Neutrophil (primary cell): ENCODE data around the gene PACSIN1.

ENCODE experiments used
- H3K27ac ChIP-seq: fragments of 200-600 bp; sonication (generic); 2 replicates; pipeline ENCODE4 v1.5.1; 2016; ENCODE audit warnings: mild to moderate bottlenecking, moderate library complexity
- H3K27me3 ChIP-seq: fragments of 200-600 bp; sonication (generic); 2 replicates; pipeline ENCODE4 v1.6.0; 2016; ENCODE audit warnings: mild to moderate bottlenecking
- H3K36me3 ChIP-seq: fragments of 200-600 bp; sonication (generic); 2 replicates; pipeline ENCODE4 v1.5.1; 2017
- H3K4me1 ChIP-seq, 2 experiments: fragments of 200-600 bp in 1 of 2; sonication (generic) in 1 of 2; 1 replicate in 1 of 2; 2 replicates in 1 of 2; pipeline versions ENCODE4 v1.5.1 to v1.6.1; 2013 to 2016; ENCODE audit warnings: low read depth in 1 of 2, low read length in 1 of 2, mild to moderate bottlenecking in 1 of 2, moderate library complexity in 1 of 2; ENCODE audit not compliant: control insufficient read depth in 1 of 2, insufficient read depth in 1 of 2
- H3K4me3 ChIP-seq, 2 experiments: fragments of 200-600 bp in 1 of 2; sonication (generic) in 1 of 2; 1 replicate in 1 of 2; 2 replicates in 1 of 2; pipeline ENCODE4 v1.5.1; 2013 to 2016; ENCODE audit warnings: low read depth in 1 of 2, low read length in 1 of 2, mild to moderate bottlenecking in 1 of 2, moderate library complexity in 1 of 2
- H3K9me3 ChIP-seq: fragments of 200-600 bp; sonication (generic); 2 replicates; pipeline ENCODE4 v1.5.1; 2016
- CTCF ChIP-seq: fragments of 200-600 bp; sonication (generic); IDR thresholded peaks from 2 replicates; pipeline ENCODE4 v1.5.1; 2016; ENCODE audit warnings: antibody characterized with exemption

Gene PACSIN1

GRCh38 chr6:34451192-34451591 is 14.7 kb upstream of the PACSIN1 start:
- no peak for TF ChIP-seq CTCF
- H3K27ac ChIP-seq, result no peak overlapping the region
- no peaks in the 10 kb centered on the region for H3K4me1 ChIP-seq
- no peaks in the 10 kb centered on the region for H3K9me3 ChIP-seq
- no peaks in the 10 kb centered on the region for H3K36me3 ChIP-seq
- no peaks in the 10 kb centered on the region for H3K27me3 ChIP-seq
- H3K4me3 ChIP-seq, result no peak overlapping the region

GRCh38 chr6:34455831-34456230 is 10.0 kb upstream of the PACSIN1 start:
- Histone ChIP-seq H3K4me1 (no peaks in the 10 kb centered on the region), H3K9me3 (no peaks in the 10 kb centered on the region), H3K27me3 (no peaks in the 10 kb centered on the region), H3K27ac (no peak overlapping the region), H3K4me3 (no peak overlapping the region), H3K36me3 (no peaks in the 10 kb centered on the region)
- TF ChIP-seq CTCF, result no peak

- Histone ChIP-seq H3K27ac (no peak overlapping the region), H3K27me3 (peaks cover 6% of the 10 kb centered on the region), H3K36me3 (no peaks in the 10 kb centered on the region), H3K4me3 (no peak overlapping the region), H3K9me3 (no peaks in the 10 kb centered on the region), H3K4me1 (no peaks in the 10 kb centered on the region)
- no peak for TF ChIP-seq CTCF
These were observed 8.5 kb upstream of the PACSIN1 start for GRCh38 chr6:34457382-34457741.

GRCh38 chr6:34457742-34458735 is 7.8 kb upstream of the PACSIN1 start:
- Histone ChIP-seq H3K4me3 (no peak overlapping the region), H3K4me1 (no peaks in the 10 kb centered on the region), H3K9me3 (no peaks in the 10 kb centered on the region), H3K36me3 (no peaks in the 10 kb centered on the region), H3K27me3 (peaks cover 12% of the 10 kb centered on the region), H3K27ac (no peak overlapping the region)
- TF ChIP-seq CTCF, result no peak

- H3K27ac ChIP-seq, result no peak overlapping the region
- H3K4me1 ChIP-seq, result no peaks in the 10 kb centered on the region
- H3K27me3 ChIP-seq, result peaks cover 32% of the 10 kb centered on the region
- peak; percentile 23 for TF ChIP-seq CTCF
- no peaks in the 10 kb centered on the region for H3K36me3 ChIP-seq
- no peaks in the 10 kb centered on the region for H3K9me3 ChIP-seq
- H3K4me3 ChIP-seq, result no peak overlapping the region
These were observed 5.8 kb upstream of the PACSIN1 start for GRCh38 chr6:34459899-34460593.
